ENCODE measurements around the gene AUTS2. TPM values are rescaled to one million over a fixed set of nuclear protein-coding genes. Genes with fewer than 3 reads are reported as not detected.

Gene AUTS2
- total RNA-seq, 5 donors from 2014 or later (not counting 1 experiment from before 2014, with no cell fraction given): 10.6 to 66.2 (median 37.6) TPM

GRCh38 chr7:69844264-69844868 is 246.1 kb downstream of the AUTS2 start:
- POLR2A ChIA-PET: no interaction called here

GRCh38 chr7:69845721-69846495 is 247.6 kb downstream of the AUTS2 start:
- no peaks in the 10 kb centered on the region for H3K9me3 Mint-ChIP-seq
- POLR2A ChIA-PET: no interaction called here

More at GRCh38 chr7:69844264-69844868, 246.1 kb downstream of the AUTS2 start:
- H3K27ac Mint-ChIP-seq: no peak overlapping the region
- H3K9me3 ChIP-seq: no peaks in the 10 kb centered on the region
- peaks cover 0 to 1% (median 0%) of the 10 kb centered on the region in 3 donors for H3K4me1 Mint-ChIP-seq
- DNase-seq (no peak), ATAC-seq (replicated peaks in 1 of 4) (no peak)
- H3K36me3 ChIP-seq (ENCODE audit: control insufficient read depth in 2 of 2, extremely low read depth in 1 of 2, insufficient read depth in 1 of 2, low read length in 1 of 2): no peaks in the 10 kb centered on the region
- no peak overlapping the region for H3K4me3 Mint-ChIP-seq
- H3K4me1 ChIP-seq (ENCODE audit: control insufficient read depth in 1 of 2, extremely low read depth in 1 of 2, insufficient read depth in 2 of 2, low read length in 2 of 2): no peaks in the 10 kb centered on the region
- CTCF ChIA-PET: no interaction called here
- H3K9me3 Mint-ChIP-seq: no peaks in the 10 kb centered on the region
- no peaks in the 10 kb centered on the region for H3K36me3 Mint-ChIP-seq
- H3K27me3 Mint-ChIP-seq: peaks cover 0 to 10% of the 10 kb centered on the region in 2 donors
- H3K27me3 ChIP-seq (replicated peaks in 1 of 2; ENCODE audit: control insufficient read depth in 2 of 2, extremely low read depth in 1 of 2, insufficient read depth in 2 of 2, low read length in 1 of 2): no peaks in the 10 kb centered on the region
- H3K27ac ChIP-seq (ENCODE audit: low read length): no peak overlapping the region
- no CpG with 5 or more reads among the region's 4 CpGs for WGBS (ENCODE audit: insufficient coverage)
- no peak overlapping the region for H3K4me3 ChIP-seq (ENCODE audit: control insufficient read depth in 1 of 2, extremely low read depth in 1 of 2, low read length in 1 of 2)

GRCh38 chr7:69847921-69848612 is 249.8 kb downstream of the AUTS2 start:
- Histone ChIP-seq H3K36me3 (ENCODE audit: control insufficient read depth in 2 of 2, extremely low read depth in 1 of 2, insufficient read depth in 1 of 2, low read length in 1 of 2) (no peaks in the 10 kb centered on the region), H3K9me3 (no peaks in the 10 kb centered on the region), H3K4me1 (ENCODE audit: control insufficient read depth in 1 of 2, extremely low read depth in 1 of 2, insufficient read depth in 2 of 2, low read length in 2 of 2) (no peaks in the 10 kb centered on the region), H3K4me3 (ENCODE audit: control insufficient read depth in 1 of 2, extremely low read depth in 1 of 2, low read length in 1 of 2) (no peak overlapping the region), H3K27ac (ENCODE audit: low read length) (no peak overlapping the region), H3K27me3 (replicated peaks in 1 of 2; ENCODE audit: control insufficient read depth in 2 of 2, extremely low read depth in 1 of 2, insufficient read depth in 2 of 2, low read length in 1 of 2) (no peaks in the 10 kb centered on the region)
- CTCF ChIA-PET: no interaction called here
- Mint-ChIP-seq H3K4me3 (no peak overlapping the region), H3K27ac (no peak overlapping the region), H3K4me1 (peaks cover 0 to 1% (median 0%) of the 10 kb centered on the region in 3 donors), H3K27me3 (no peaks in the 10 kb centered on the region), H3K9me3 (no peaks in the 10 kb centered on the region), H3K36me3 (no peaks in the 10 kb centered on the region)
- WGBS (ENCODE audit: insufficient coverage): 92% methylated on average over 2 of the region's 6 CpGs
- no peak for DNase-seq
- ATAC-seq (replicated peaks in 1 of 4): no peak
- POLR2A ChIA-PET: no interaction called here

More at GRCh38 chr7:69845721-69846495, 247.6 kb downstream of the AUTS2 start:
- no peak overlapping the region for H3K27ac Mint-ChIP-seq
- ATAC-seq (replicated peaks in 1 of 4) (no peak), DNase-seq (no peak)
- Histone ChIP-seq H3K36me3 (ENCODE audit: control insufficient read depth in 2 of 2, extremely low read depth in 1 of 2, insufficient read depth in 1 of 2, low read length in 1 of 2) (no peaks in the 10 kb centered on the region), H3K4me3 (ENCODE audit: control insufficient read depth in 1 of 2, extremely low read depth in 1 of 2, low read length in 1 of 2) (no peak overlapping the region), H3K4me1 (ENCODE audit: control insufficient read depth in 1 of 2, extremely low read depth in 1 of 2, insufficient read depth in 2 of 2, low read length in 2 of 2) (no peaks in the 10 kb centered on the region), H3K27me3 (replicated peaks in 1 of 2; ENCODE audit: control insufficient read depth in 2 of 2, extremely low read depth in 1 of 2, insufficient read depth in 2 of 2, low read length in 1 of 2) (no peaks in the 10 kb centered on the region), H3K9me3 (no peaks in the 10 kb centered on the region), H3K27ac (ENCODE audit: low read length) (no peak overlapping the region)
- H3K36me3 Mint-ChIP-seq: no peaks in the 10 kb centered on the region
- CTCF ChIA-PET: no interaction called here
- WGBS (ENCODE audit: insufficient coverage): 38% methylated on average over 1 of the region's 3 CpGs
- H3K4me1 Mint-ChIP-seq: peaks cover 0 to 1% (median 0%) of the 10 kb centered on the region in 3 donors
- no peak overlapping the region for H3K4me3 Mint-ChIP-seq
- peaks cover 0 to 6% of the 10 kb centered on the region in 2 donors for H3K27me3 Mint-ChIP-seq

DNA sequence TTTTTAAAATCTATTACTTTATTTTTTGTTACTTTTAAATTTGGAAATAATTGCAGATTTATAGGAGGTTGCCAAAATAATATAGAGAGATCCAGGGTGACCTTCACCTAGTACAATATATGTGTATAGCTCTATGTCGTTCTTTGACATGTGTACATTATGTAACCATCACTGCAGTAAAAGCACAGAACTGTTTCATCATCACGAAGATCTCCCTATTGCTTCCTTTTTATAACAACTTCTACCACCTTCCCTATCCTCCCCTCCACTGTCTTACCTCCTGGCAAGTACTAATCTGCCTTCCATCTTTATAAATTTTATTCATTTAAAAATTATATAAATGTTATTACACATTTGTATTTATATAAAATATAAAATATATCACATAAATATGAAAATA is 251.0 kb downstream of the AUTS2 start:
- H3K27ac Mint-ChIP-seq: no peak overlapping the region
- H3K27me3 Mint-ChIP-seq: no peaks in the 10 kb centered on the region
- Histone ChIP-seq H3K36me3 (ENCODE audit: control insufficient read depth in 2 of 2, extremely low read depth in 1 of 2, insufficient read depth in 1 of 2, low read length in 1 of 2) (no peaks in the 10 kb centered on the region), H3K4me1 (ENCODE audit: control insufficient read depth in 1 of 2, extremely low read depth in 1 of 2, insufficient read depth in 2 of 2, low read length in 2 of 2) (no peaks in the 10 kb centered on the region), H3K27ac (ENCODE audit: low read length) (no peak overlapping the region), H3K27me3 (replicated peaks in 1 of 2; ENCODE audit: control insufficient read depth in 2 of 2, extremely low read depth in 1 of 2, insufficient read depth in 2 of 2, low read length in 1 of 2) (no peaks in the 10 kb centered on the region), H3K9me3 (no peaks in the 10 kb centered on the region), H3K4me3 (ENCODE audit: control insufficient read depth in 1 of 2, extremely low read depth in 1 of 2, low read length in 1 of 2) (no peak overlapping the region)
- ChIA-PET POLR2A (interaction anchor here in 1 of 2 donors (0.7 kb wide), 1 partner anchor 13 kb away, joined by 14 read pairs; no protein-coding TSS in a partner anchor), CTCF (no interaction called here)
- no peak for DNase-seq
- no CpG with 5 or more reads among the region's 2 CpGs for WGBS (ENCODE audit: insufficient coverage)
- no peaks in the 10 kb centered on the region for H3K9me3 Mint-ChIP-seq
- no peak overlapping the region for H3K4me3 Mint-ChIP-seq
- H3K36me3 Mint-ChIP-seq: no peaks in the 10 kb centered on the region
- no peaks in the 10 kb centered on the region for H3K4me1 Mint-ChIP-seq
- ATAC-seq (replicated peaks in 1 of 4): no peak

GRCh38 chr7:69857014-69857413 is 258.7 kb downstream of the AUTS2 start:
- Mint-ChIP-seq H3K4me1 (no peaks in the 10 kb centered on the region), H3K36me3 (no peaks in the 10 kb centered on the region), H3K4me3 (no peak overlapping the region), H3K27ac (no peak overlapping the region), H3K9me3 (no peaks in the 10 kb centered on the region), H3K27me3 (peaks cover 1 to 13% of the 10 kb centered on the region in 2 donors)
- Histone ChIP-seq H3K4me1 (ENCODE audit: control insufficient read depth in 1 of 2, extremely low read depth in 1 of 2, insufficient read depth in 2 of 2, low read length in 2 of 2) (no peaks in the 10 kb centered on the region), H3K9me3 (no peaks in the 10 kb centered on the region), H3K4me3 (ENCODE audit: control insufficient read depth in 1 of 2, extremely low read depth in 1 of 2, low read length in 1 of 2) (no peak overlapping the region), H3K27me3 (replicated peaks in 1 of 2; ENCODE audit: control insufficient read depth in 2 of 2, extremely low read depth in 1 of 2, insufficient read depth in 2 of 2, low read length in 1 of 2) (no peaks in the 10 kb centered on the region), H3K27ac (ENCODE audit: low read length) (no peak overlapping the region), H3K36me3 (ENCODE audit: control insufficient read depth in 2 of 2, extremely low read depth in 1 of 2, insufficient read depth in 1 of 2, low read length in 1 of 2) (no peaks in the 10 kb centered on the region)
- ChIA-PET CTCF (no interaction called here), POLR2A (no interaction called here)
- WGBS (ENCODE audit: insufficient coverage): 100% methylated on average over 2 of the region's 6 CpGs
- DNase-seq (no peak), ATAC-seq (replicated peaks in 1 of 4) (no peak)

GRCh38 chr7:69858471-69858870 is 260.2 kb downstream of the AUTS2 start:
- no peaks in the 10 kb centered on the region for H3K9me3 ChIP-seq
- CTCF ChIA-PET: no interaction called here
- no peak overlapping the region for H3K4me3 ChIP-seq (ENCODE audit: control insufficient read depth in 1 of 2, extremely low read depth in 1 of 2, low read length in 1 of 2)
- no peak for ATAC-seq (replicated peaks in 1 of 4)
- no peak overlapping the region for H3K27ac ChIP-seq (ENCODE audit: low read length)
- no peak for DNase-seq
- POLR2A ChIA-PET: no interaction called here
- WGBS (ENCODE audit: insufficient coverage): no CpG with 5 or more reads among the region's 1 CpG
- Mint-ChIP-seq H3K36me3 (no peaks in the 10 kb centered on the region), H3K27ac (no peak overlapping the region), H3K4me3 (no peak overlapping the region), H3K9me3 (no peaks in the 10 kb centered on the region), H3K4me1 (no peaks in the 10 kb centered on the region), H3K27me3 (peaks cover 1 to 13% of the 10 kb centered on the region in 2 donors)
- no peaks in the 10 kb centered on the region for H3K27me3 ChIP-seq (replicated peaks in 1 of 2; ENCODE audit: control insufficient read depth in 2 of 2, extremely low read depth in 1 of 2, insufficient read depth in 2 of 2, low read length in 1 of 2)
- H3K4me1 ChIP-seq (ENCODE audit: control insufficient read depth in 1 of 2, extremely low read depth in 1 of 2, insufficient read depth in 2 of 2, low read length in 2 of 2): no peaks in the 10 kb centered on the region
- no peaks in the 10 kb centered on the region for H3K36me3 ChIP-seq (ENCODE audit: control insufficient read depth in 2 of 2, extremely low read depth in 1 of 2, insufficient read depth in 1 of 2, low read length in 1 of 2)

All from T-cell (primary cell).